IPS-NIHi7 (cell line): ENCODE measurements around the gene SPTA1.
"Not testable (repeated sequence)": the region's sequence is repeated elsewhere in the genome, so short reads cannot be mapped to it uniquely, and the experiment has no call there.

Experiments used
- DNase-seq: peaks from one replicate; pipeline ENCODE4 v3.0.0; 2012; ENCODE audit warnings: mixed read lengths; ENCODE audit errors: extremely low spot score

Gene SPTA1

GRCh38 chr1:158686111-158687009 is at the start of gene SPTA1:
TSS of gene SPTA1 (minus strand) at chr1:158686715. CDS start at chr1:158686517, 198 bp downstream.
- no peak for DNase-seq

DNA sequence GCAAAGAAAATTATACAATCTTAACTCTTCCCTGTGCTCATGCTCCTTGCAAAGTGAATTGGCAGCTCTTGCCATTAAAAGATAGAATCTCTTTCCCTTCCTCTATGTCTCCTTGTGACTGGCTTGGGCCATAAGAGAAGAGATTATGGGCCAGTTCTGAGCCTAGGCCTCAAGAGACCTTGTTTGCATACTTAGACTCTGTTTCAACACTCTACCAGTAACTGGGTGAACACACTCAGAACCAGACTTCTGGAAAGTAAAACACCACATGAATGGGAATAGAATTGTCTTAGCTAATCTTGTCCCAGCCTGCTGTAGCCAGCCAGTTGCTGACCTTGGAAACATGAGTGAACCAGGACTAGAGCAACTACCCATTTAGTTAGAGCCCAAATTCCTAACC is 49.3 kb upstream of the SPTA1 start:
- DNase-seq: no peak

- no peak for DNase-seq
Observed at GRCh38 chr1:158732524-158732923, 46.0 kb upstream of the SPTA1 start.

DNA sequence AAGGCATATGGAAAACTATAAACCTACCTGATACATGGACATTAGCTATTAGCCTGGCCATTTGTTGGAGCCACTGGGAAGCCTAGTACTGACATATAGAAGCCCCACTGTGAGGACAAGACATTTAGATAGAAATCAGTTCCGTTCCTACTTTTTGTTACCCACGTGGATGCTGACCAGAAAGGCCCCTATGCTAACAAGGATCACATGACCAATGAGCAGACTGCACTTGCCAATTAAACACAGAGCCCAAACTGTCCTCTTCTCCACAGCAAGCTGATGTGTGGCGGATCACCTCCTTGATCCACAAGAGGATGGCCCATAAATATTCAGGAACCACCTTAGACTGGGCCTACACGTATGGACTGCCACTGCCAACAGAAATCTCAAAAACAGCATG is 45.2 kb upstream of the SPTA1 start:
- DNase-seq: no peak

GRCh38 chr1:158730453-158730852 is 43.9 kb upstream of the SPTA1 start:
- no peak for DNase-seq

DNA sequence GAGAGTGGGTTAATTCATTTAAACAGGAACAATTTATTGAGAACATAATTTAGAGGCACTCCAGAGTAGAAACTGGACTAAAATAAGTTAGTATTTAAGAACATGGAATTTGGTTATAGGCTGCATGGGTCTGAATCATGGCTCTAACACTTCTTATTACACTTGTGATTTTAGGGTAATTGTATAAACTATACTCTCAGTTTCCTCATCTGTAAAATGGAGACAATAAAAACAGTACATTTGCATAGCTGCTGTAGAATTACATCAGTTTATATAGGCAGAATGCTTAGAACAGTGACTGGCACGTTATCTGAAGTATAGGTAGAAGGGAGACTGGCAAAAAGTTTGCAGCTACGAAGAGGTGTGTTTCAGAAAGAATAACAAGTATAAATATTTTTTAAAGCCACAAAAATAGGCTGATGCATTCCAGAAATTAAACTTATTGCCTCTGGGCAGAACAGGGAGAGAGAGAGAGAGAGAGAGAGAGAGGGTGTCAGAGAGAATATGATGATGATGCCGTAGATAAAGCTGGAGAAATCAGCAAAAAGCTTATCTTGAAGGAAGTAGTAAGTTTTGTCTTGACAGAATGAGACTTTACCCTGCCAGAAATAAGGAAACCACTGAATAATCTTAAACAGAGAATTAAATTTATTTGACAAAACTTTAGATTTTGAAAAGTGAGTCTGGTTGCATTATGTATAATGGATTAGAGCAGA is 42.2 kb upstream of the SPTA1 start:
- DNase-seq: no peak

DNA sequence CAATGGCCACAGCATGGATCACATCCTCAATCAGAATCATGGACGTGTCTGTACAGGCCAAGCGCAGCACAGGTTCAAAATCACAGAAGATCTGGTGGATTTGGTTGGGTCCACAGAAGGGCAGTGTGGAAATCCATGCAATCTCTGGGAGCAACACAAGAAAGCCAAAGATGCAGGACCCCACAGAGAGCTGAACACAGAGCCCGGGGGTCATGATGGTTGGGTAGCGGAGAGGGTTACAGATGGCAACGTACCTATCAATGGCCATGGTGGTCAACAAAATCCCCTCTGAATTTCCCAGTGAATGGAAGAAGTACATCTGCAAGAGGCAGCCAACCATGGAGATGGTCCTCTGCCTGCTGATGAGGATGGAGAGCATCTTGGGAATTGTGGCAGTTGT is 37.9 kb upstream of the SPTA1 start:
- DNase-seq: no peak

GRCh38 chr1:158720620-158721019 is 34.1 kb upstream of the SPTA1 start, which contains the start of gene OR6K3:
TSS of gene OR6K3 (minus strand) at chr1:158720720. CDS start at chr1:158718115, 2,605 bp downstream.
- DNase-seq: no peak

DNA sequence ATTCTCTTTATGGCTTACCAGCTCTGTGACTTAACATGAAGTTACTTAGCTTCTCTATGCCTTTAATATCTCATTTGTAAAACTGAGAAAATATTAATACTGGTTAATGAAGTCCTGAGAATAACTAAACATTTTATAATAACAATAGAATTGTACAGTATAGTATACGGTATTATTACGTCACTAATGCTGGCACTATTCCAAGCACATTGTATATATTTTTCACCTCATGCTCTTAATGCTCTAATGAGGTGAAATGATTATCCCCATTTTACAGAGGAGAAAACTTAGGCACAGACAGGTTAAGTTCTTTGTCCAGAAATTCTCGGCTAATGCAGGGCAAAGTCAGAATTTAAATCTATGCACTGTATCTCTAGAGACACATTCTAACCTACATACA is 33.1 kb upstream of the SPTA1 start:
- DNase-seq: no peak

- no peak for DNase-seq
Observed at GRCh38 chr1:158717344-158717743, 30.8 kb upstream of the SPTA1 start.

DNA sequence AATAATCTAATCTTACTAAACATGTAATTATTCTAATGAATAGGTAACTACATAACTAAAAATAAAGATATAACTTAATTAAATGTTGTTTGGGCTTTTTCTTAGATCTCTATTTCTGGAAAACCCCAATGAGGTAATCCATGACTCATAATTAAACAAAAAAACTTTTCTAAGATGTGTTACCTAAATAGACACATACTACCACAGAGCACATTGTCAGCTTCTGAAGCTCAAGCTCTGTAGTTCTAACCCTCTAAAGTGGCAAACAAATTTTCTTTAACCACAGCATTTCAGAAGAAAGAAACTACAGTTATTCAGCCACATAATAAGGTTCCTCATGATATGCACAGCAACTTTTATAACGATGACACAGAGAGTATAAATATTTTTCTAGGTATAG is 29.8 kb upstream of the SPTA1 start:
- no peak for DNase-seq

DNA sequence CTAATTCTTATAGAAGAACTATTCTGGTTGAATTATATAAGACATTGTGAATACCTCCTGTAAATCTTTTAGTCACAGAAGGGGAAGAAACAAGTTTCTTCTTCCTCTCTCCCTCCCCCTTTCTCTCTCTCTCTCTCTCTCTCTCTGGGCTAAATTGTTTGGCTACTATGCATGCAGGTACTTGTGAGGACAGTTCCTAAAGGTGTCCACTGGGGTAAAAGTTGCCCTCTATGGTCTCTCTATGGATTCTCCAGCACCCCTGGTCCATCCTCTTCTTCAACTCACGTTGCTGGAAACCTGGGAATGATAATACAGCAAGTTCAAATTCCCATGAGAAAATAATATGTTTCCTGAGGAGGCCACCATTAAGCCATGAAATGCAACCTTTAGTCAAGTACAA is 28.2 kb upstream of the SPTA1 start:
- no peak for DNase-seq

DNA sequence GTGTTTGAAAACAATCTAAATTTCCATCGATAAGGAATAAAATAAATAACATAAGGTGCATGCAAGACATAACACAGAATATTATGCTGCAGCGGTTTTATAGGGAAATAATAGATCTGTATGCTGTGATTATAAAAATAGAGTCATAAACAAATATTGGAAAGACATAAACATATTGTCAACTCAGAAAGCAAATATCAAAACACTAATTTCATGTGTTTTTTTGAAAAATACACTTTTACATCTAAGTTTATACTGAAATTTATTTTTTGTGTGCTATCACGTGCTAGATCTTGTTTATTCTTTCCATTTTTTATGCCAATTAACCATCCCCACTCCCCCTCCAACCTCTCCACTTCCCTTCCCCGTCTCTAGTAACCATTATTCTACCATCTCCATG is 24.6 kb upstream of the SPTA1 start:
- DNase-seq: no peak

- no peak for DNase-seq
Observed at GRCh38 chr1:158706096-158706495, 19.6 kb upstream of the SPTA1 start.

DNA sequence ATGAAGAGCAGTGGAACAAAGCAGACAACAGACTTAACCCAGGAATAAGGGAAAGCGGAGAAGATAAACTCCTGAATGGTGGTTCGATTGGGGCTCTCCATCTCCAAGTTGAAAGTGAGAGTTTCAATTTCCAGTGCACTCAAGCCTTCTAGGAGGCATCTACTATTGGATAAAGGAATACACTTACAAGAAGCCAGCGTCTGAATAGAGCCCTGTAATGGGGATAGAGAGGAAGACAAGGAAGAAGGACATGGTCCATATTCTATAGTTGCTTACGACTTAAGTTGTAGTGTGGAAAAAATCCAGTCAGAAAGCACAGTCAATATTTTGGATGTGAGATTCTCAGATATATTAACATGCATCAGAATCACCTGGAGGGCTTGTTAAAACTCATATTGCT is 14.0 kb upstream of the SPTA1 start, which contains the start of gene OR6K2:
TSS of gene OR6K2 (minus strand) at position 101 of the 400 bp plus-strand sequence. CDS start at position 101, 0 bp downstream.
- DNase-seq: no peak

DNA sequence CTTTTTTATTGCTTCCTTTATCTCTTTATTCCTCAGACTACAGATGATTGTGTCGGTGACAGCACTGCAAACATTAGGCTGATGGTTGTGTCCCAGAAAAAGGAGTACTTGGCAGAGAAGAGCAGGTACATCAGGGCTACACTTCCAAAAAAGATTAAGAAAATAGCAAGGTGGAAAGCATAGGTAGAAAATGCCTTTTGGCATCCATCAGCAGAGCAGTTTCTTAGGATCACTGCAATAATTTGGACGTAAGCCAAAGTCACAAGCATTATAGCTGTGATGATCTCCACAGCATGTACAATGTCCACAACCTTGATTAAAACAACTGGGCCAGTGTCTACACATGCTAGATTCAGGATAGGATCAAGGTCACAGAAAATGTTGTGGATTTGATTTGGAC is 8.1 kb upstream of the SPTA1 start:
- no peak for DNase-seq

DNA sequence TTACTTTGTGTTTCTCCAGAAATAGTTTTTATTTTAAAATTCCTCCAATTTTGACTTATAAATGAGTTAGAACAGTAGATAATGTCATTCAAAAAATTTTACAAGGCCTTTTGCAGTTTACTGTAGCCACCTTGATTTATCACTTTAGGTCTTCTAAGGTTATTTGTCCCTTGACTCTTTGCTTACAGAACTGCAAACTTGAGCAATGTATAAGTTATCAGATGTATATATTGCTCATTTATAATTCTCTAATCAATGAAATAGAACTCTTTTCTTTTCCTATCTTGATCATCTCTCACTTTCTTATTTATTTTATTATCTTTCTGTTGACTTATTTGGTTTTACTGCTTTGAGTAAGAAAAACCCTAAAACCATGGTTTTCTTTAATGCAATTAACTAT is 5.8 kb upstream of the SPTA1 start:
- no peak for DNase-seq

DNA sequence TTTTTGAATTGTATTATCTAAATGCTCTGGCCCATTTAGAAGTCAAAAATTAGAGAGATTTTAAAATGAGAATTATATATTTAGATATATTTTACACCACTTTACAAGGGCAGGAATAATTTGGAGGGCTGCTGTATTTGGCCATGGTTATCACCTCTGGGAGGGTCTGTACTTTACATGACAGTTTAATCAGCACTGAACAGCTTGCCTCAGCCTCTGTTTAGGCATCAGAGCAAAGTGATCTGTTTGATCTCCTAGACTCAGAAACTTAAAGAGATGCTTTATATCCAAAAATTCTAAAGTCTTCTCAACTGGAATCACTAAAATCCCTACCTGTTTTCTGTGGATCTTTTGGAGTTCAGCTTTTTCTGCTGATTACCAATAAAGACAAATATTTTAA is 5.4 kb upstream of the SPTA1 start:
- DNase-seq: no peak

GRCh38 chr1:158691149-158691548 is 4.6 kb upstream of the SPTA1 start:
- DNase-seq: not testable (repeated sequence)

DNA sequence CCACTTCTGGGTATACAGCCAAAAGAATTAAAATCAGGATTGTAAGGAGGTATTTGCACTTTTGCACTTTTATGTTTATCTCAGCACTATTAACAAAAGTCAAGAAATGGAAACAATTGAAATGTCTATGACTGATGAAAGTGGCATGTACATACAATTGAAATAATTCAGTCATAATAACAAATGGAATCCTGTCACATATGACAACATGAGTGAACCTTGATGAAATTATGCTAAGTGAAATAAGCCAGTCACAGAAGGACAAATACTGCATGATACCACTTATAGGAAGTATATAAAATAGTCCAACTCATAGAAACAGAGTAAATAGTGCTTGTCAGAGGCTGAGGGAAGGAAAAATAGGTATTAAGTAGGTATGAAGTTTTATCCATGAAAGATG is 3.4 kb upstream of the SPTA1 start:
- DNase-seq: no peak

DNA sequence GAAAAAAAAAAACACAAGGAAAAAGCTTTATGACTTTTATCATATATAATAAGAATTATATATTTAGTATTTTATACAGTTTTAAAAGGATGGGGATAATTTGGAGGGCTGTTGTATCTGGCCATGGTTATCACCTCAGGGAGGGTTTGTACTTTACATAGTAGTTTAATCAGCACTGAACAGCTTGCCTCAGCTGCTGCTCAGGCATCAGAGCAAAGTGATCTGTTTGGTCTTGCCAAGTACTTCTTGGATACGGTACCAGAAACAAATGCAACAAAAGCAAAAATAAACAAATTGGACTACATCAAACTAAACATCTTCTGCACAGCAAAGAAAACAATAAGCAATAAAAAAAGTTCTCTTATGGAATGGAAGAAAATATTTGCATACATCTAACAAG is 2.6 kb upstream of the SPTA1 start:
- no peak for DNase-seq

- not testable (repeated sequence) for DNase-seq
Observed at GRCh38 chr1:158688343-158688742, 1.8 kb upstream of the SPTA1 start.

GRCh38 chr1:158687037-158687436 is 522 bp upstream of the SPTA1 start:
- no peak for DNase-seq
